ENCODE data around the gene WWC1. TPM values are rescaled to one million over a fixed set of nuclear protein-coding genes. Genes with fewer than 3 reads are reported as not detected.

WWC1 gene
- total RNA-seq, 1 experiment from 2014 or later = 29.4 TPM

DNA sequence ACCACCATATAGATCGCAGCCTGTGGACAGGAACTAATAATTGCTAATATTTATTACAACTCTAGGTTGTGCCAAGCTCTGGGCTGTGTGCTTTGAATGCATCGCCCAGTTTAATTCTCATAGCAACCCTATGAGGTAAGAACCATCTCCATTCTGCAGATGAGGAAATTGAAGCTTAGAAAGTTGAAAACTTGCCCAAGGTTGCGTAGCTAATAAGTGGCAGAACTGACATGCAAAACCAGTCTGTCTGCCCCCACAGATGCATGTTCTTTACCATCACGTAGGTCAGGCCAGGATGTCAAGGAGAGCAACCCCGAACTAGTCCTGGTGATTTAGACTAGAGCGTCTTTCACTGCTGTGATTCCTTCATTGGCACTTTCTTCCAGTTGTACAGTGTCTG lies 15.6 kb downstream of the WWC1 start:
- H3K27ac ChIP-seq (ENCODE audit: low read length) = no peak overlapping the region

GRCh38 chr5:168307925-168308584 lies 16.6 kb downstream of the WWC1 start:
- Histone ChIP-seq H3K4me1 (ENCODE audit: control insufficient read depth, insufficient read depth, low read length) (no peaks in the 10 kb centered on the region), H3K27me3 (ENCODE audit: control insufficient read depth, insufficient read depth, low read length) (no peaks in the 10 kb centered on the region), H3K9me3 (ENCODE audit: control insufficient read depth, insufficient read depth, low read depth, low read length) (no peaks in the 10 kb centered on the region), H3K27ac (ENCODE audit: low read length) (no peak overlapping the region), H3K36me3 (ENCODE audit: control insufficient read depth, insufficient read depth, low read length) (no peaks in the 10 kb centered on the region), H3K4me3 (ENCODE audit: low read depth in 2 of 2, low read length in 2 of 2) (no peak overlapping the region)
- ATAC-seq (no peak), DNase-seq (ENCODE audit: low read depth, low spot score) (no peak)
- TF ChIP-seq POLR2AphosphoS5 (IDR thresholded peaks at IDR 0.05; ENCODE audit: low read depth, low read length) (no peak), CTCF (IDR thresholded peaks at IDR 0.05) (no peak), TCF7L2 (IDR thresholded peaks at IDR 0.05; ENCODE audit: low read depth, low read length) (no peak), REST (IDR thresholded peaks at IDR 0.05; ENCODE audit: insufficient read depth in 1 of 2, low read depth in 2 of 2, low read length in 1 of 2) (no peak), SIN3A (IDR thresholded peaks at IDR 0.05; ENCODE audit: borderline replicate concordance, insufficient read depth, low read depth, low read length) (no peak)
- in situ Hi-C loops (cut with HindIII; ENCODE audit: low pct_unique_long_range_greater_than_20kb, low sequenced_read_pairs) (no loop called here), intact Hi-C loops (cut with micrococcal nuclease; ENCODE audit: unreplicated experiment) (no loop called here)
- ChIA-PET POLR2A (no interaction called here), CTCF (no interaction called here)
- no TSS peak for BruUV-seq (replicated peaks)

More for the DNA sequence above, 15.6 kb downstream of the WWC1 start:
- intact Hi-C loops (cut with micrococcal nuclease; ENCODE audit: unreplicated experiment) (no loop called here), in situ Hi-C loops (cut with HindIII; ENCODE audit: low pct_unique_long_range_greater_than_20kb, low sequenced_read_pairs) (no loop called here)
- DNase-seq (ENCODE audit: low read depth, low spot score) (no peak), ATAC-seq (no peak)
- ChIA-PET CTCF (no interaction called here), POLR2A (interaction anchor here (0.6 kb wide), 1 partner anchor 50 kb away, joined by 6 read pairs; no protein-coding TSS in a partner anchor)
- H3K36me3 ChIP-seq (ENCODE audit: control insufficient read depth, insufficient read depth, low read length) = no peaks in the 10 kb centered on the region
- H3K27me3 ChIP-seq (ENCODE audit: control insufficient read depth, insufficient read depth, low read length) = no peaks in the 10 kb centered on the region
- H3K4me1 ChIP-seq (ENCODE audit: control insufficient read depth, insufficient read depth, low read length) = peaks cover 2% of the 10 kb centered on the region
- no TSS peak for BruUV-seq (replicated peaks)
- H3K9me3 ChIP-seq (ENCODE audit: control insufficient read depth, insufficient read depth, low read depth, low read length) = no peaks in the 10 kb centered on the region
- TF ChIP-seq CTCF (IDR thresholded peaks at IDR 0.05) (no peak), TCF7L2 (IDR thresholded peaks at IDR 0.05; ENCODE audit: low read depth, low read length) (no peak), SIN3A (IDR thresholded peaks at IDR 0.05; ENCODE audit: borderline replicate concordance, insufficient read depth, low read depth, low read length) (no peak), REST (IDR thresholded peaks at IDR 0.05; ENCODE audit: insufficient read depth in 1 of 2, low read depth in 2 of 2, low read length in 1 of 2) (no peak), POLR2AphosphoS5 (IDR thresholded peaks at IDR 0.05; ENCODE audit: low read depth, low read length) (no peak)
- no peak overlapping the region for H3K4me3 ChIP-seq (ENCODE audit: low read depth in 2 of 2, low read length in 2 of 2)

All from Panc1 (cell line).